Esophagus (tissue), 2 donors: Measurements from ENCODE around the gene C16orf78. TPM values are rescaled to one million over a fixed set of nuclear protein-coding genes. Genes with fewer than 3 reads are reported as not detected.

Experiments used
- H3K27ac ChIP-seq, 2 donors: one replicate each; pipeline ENCODE4 v1.5.1; 2013; ENCODE audit warnings: low read depth in 2 of 2, mild to moderate bottlenecking in 2 of 2, inconsistent platforms in 1 of 2, low read length in 1 of 2, moderate library complexity in 1 of 2
- H3K27me3 ChIP-seq, 2 donors: one replicate each; pipeline ENCODE4 v1.6.1; 2013; ENCODE audit warnings: low read length in 2 of 2, control low read depth in 1 of 2, mild to moderate bottlenecking in 1 of 2; ENCODE audit not compliant: insufficient read depth in 2 of 2, control insufficient read depth in 1 of 2
- H3K36me3 ChIP-seq, 2 donors: one replicate each; pipeline ENCODE4 v1.6.1; 2013; ENCODE audit warnings: low read length in 1 of 2; ENCODE audit not compliant: control insufficient read depth in 2 of 2, insufficient read depth in 2 of 2
- H3K4me1 ChIP-seq, 2 donors: one replicate each; pipeline ENCODE4 v1.6.1; 2013; ENCODE audit warnings: low read length in 1 of 2; ENCODE audit not compliant: control insufficient read depth in 2 of 2, insufficient read depth in 2 of 2
- H3K4me3 ChIP-seq, 2 donors: one replicate each; pipeline ENCODE4 v1.5.1; 2013; ENCODE audit warnings: low read length in 2 of 2, mild to moderate bottlenecking in 2 of 2, low read depth in 1 of 2, moderate library complexity in 1 of 2
- H3K9me3 ChIP-seq, 2 donors: one replicate each; pipeline ENCODE4 v1.6.1; 2013; ENCODE audit warnings: mild to moderate bottlenecking in 2 of 2, low read depth in 1 of 2, low read length in 1 of 2, moderate library complexity in 1 of 2; ENCODE audit not compliant: control insufficient read depth in 2 of 2, insufficient read depth in 1 of 2
- WGBS, 2 donors: extraction: QIAGEN DNeasy Blood & Tissue Kit; methylation state at CpG; one replicate each; pipeline ENCODE4 v1.1.7; 2013; 5-methylcytosine and 5-hydroxymethylcytosine counted together
- polyA plus RNA-seq, 2 donors: library from polyadenylated mRNA; stranded (reverse); fragments of 200-250 nt; gene quantifications; one replicate each; pipeline ENCODE4 v1.2.3, GENCODE V29; 2013
- donor health status: healthy with polysubstance abuse.
- donor health status: Bipolar disorder and iron deficiency.

Gene C16orf78
- polyA plus RNA-seq, 2 donors, result not detected

DNA sequence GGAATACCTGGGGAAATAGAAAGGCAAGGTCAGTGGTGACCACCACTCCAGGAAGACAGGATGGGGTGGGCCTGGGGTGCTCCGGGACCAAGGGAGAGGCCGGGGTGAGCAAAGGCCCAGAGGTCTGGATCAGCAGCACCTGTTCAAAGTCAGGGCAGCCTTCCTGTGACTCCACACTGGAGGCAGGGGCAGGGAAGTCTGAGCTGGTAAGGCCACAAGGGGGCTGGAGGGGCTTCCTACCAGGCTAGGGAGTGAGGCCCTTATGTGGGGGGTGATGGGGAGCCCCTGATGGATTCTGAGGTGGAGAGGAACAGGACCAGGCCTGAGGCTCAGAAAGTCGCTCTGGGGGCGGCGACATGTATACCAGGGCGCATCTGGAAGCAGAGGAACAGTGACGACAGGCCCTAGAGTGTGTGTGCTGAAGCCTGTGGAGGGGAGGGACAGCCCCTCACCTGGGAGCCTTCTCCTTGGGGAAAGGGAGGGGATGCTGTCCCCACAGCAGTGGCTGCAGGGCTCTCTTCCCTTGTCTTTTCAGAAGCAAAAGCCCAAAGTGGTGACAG lies 3.7 kb downstream of the C16orf78 start:
- Histone ChIP-seq H3K9me3 (no peaks in the 10 kb centered on the region), H3K4me3 (no peak overlapping the region), H3K36me3 (no peaks in the 10 kb centered on the region), H3K27ac (no peak overlapping the region), H3K4me1 (no peaks in the 10 kb centered on the region), H3K27me3 (no peaks in the 10 kb centered on the region)
- 89% methylated on average over 7 of the region's 7 CpGs for WGBS, 2 donors

DNA sequence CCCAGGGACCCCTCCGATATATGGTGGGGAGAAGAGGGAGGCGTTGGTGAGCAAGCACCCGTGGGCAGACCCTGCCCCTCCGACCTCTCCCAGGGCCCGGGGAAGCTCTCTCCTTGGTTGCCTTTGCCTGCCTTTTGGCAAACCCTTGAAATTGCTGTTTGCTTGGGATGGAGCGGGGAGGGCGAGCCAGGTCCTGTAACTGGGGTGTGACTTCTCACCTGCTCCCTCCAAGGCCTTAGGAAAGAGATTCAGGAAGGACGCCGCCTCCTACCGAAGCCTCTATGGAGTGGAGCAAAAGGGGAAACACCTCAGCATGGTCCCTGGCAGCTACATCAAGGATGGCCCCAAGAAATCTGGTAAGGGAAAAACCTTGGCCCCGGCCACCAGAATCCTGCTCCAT lies 4.6 kb downstream of the C16orf78 start:
- Histone ChIP-seq H3K27me3 (no peaks in the 10 kb centered on the region), H3K27ac (no peak overlapping the region), H3K4me1 (no peaks in the 10 kb centered on the region), H3K36me3 (no peaks in the 10 kb centered on the region), H3K9me3 (no peaks in the 10 kb centered on the region), H3K4me3 (no peak overlapping the region)
- WGBS, 2 donors, result 57 to 58% methylated on average over 11 of the region's 11 CpGs

DNA sequence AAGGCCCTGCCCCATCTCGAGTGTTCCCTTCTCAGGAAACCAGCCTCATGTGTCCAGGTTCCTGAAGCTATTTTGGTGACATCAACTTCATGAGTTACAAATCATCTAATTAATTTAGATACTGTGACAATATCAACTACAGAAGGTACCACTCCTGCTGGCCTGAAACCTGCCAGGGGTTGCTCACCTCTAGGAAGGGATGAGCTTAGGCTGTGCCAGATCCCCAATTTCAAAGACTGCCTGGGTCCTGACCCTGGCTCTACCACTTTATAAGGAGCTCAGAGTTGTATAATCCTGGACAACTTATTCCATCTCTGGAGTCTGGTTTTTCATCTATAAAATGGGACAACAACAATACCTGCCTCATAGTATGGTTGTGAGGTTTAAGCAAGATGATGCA lies 5.2 kb downstream of the C16orf78 start:
- no peaks in the 10 kb centered on the region for H3K27me3 ChIP-seq
- 63 to 64% methylated on average over 1 of the region's 1 CpG for WGBS, 2 donors
- no peaks in the 10 kb centered on the region for H3K4me1 ChIP-seq
- H3K9me3 ChIP-seq, result no peaks in the 10 kb centered on the region
- no peak overlapping the region for H3K27ac ChIP-seq
- H3K4me3 ChIP-seq, result no peak overlapping the region
- H3K36me3 ChIP-seq, result no peaks in the 10 kb centered on the region

DNA sequence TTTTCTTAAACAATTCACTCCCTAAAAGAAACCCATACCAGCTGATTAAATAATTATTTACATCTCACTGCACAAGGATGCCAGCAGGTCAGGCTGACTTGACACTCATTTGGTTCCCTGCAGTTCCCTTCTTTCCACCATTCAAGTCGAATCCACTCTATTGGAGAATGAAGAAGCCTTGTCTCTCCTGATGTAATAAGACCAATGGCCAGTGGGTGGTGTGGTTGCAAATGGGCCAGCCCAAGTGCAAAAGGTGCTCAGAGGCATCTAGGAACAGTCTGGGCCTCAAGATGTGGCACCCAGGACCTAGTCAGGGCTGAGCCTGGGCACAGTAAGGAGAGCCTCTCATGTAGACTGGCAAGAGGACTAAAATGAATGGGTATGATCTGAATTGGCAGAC lies 9.3 kb downstream of the C16orf78 start:
- H3K9me3 ChIP-seq, result no peaks in the 10 kb centered on the region
- H3K36me3 ChIP-seq, result no peaks in the 10 kb centered on the region
- 35 to 40% methylated on average over 1 of the region's 1 CpG for WGBS, 2 donors
- H3K4me1 ChIP-seq, result no peaks in the 10 kb centered on the region
- no peak overlapping the region for H3K27ac ChIP-seq
- no peak overlapping the region for H3K4me3 ChIP-seq
- H3K27me3 ChIP-seq, result no peaks in the 10 kb centered on the region

DNA sequence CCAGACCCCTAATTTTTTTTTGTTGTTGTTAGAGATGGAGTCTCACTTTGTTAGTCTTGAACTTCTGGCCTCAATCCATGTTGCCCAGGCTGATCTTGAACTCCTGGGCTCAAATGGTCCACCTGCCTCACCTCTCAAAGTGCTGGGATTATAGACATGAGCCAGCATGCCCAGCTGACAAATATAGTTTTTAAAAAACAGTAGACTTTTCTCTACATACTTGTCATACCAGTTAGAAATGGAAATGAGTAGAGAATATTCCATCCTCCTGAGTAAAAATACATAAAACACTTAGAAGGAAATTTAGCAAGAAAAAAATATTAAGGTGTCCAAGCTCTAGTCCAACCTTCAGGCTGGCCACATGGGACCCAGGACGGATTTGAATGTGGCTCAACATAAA lies 21.4 kb downstream of the C16orf78 start:
- Histone ChIP-seq H3K36me3 (no peaks in the 10 kb centered on the region), H3K4me1 (no peaks in the 10 kb centered on the region), H3K9me3 (no peaks in the 10 kb centered on the region), H3K27ac (no peak overlapping the region), H3K4me3 (no peak overlapping the region), H3K27me3 (no peaks in the 10 kb centered on the region)
- 51 to 62% methylated on average over 1 of the region's 1 CpG for WGBS, 2 donors

DNA sequence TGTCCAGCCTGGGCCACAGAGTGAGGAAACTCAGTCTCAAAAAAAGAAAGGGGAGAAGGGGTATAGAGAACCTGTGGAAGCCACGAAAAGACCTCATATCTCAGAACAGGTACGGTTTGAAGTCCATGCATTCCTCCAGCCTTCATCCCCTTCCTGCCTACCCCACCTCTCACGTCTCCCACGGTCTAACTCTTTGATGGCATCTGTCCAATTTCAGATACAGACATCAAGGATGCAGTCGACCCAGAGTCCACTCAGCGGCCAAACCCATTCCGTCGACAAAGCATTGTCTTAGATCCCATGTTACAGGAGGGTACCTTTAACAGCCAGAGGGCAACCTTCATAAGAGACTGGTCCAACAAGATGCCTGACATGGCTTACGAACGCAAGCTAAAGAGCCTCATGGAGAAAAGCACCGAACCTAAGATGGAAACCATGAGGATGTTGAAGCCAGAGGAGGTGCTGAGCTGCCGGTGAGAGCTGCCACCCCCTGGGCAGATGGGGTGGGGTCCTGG lies 22.7 kb downstream of the C16orf78 start:
- Histone ChIP-seq H3K4me1 (no peaks in the 10 kb centered on the region), H3K27me3 (no peaks in the 10 kb centered on the region), H3K27ac (no peak overlapping the region), H3K4me3 (no peak overlapping the region), H3K9me3 (no peaks in the 10 kb centered on the region), H3K36me3 (no peaks in the 10 kb centered on the region)
- 81 to 83% methylated on average over 12 of the region's 12 CpGs for WGBS, 2 donors

DNA sequence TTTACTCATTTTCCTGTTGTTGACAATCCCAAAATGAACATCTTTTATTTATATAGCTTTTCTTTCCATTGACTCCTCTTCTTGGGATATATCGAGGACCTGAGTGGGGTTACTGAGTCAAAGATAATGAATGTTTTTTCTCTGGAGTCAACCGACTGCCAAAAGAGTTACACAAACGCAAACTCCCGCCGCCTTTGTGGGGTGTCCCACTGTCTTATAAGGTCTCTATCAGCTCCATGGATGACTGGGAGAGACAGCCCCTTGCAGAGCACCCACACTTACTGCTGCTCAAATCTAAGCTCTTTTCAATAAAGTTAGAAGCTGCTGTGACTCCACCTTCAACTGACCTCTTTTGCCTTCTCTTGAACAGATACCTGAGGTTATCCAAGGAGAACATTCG lies 25.2 kb downstream of the C16orf78 start:
- peaks cover 0 to 3% of the 10 kb centered on the region in 2 donors for H3K9me3 ChIP-seq
- H3K27me3 ChIP-seq, result no peaks in the 10 kb centered on the region
- no peak overlapping the region for H3K4me3 ChIP-seq
- no peaks in the 10 kb centered on the region for H3K36me3 ChIP-seq
- no peak overlapping the region for H3K27ac ChIP-seq
- H3K4me1 ChIP-seq, result no peaks in the 10 kb centered on the region
- 88 to 90% methylated on average over 6 of the region's 6 CpGs for WGBS, 2 donors

DNA sequence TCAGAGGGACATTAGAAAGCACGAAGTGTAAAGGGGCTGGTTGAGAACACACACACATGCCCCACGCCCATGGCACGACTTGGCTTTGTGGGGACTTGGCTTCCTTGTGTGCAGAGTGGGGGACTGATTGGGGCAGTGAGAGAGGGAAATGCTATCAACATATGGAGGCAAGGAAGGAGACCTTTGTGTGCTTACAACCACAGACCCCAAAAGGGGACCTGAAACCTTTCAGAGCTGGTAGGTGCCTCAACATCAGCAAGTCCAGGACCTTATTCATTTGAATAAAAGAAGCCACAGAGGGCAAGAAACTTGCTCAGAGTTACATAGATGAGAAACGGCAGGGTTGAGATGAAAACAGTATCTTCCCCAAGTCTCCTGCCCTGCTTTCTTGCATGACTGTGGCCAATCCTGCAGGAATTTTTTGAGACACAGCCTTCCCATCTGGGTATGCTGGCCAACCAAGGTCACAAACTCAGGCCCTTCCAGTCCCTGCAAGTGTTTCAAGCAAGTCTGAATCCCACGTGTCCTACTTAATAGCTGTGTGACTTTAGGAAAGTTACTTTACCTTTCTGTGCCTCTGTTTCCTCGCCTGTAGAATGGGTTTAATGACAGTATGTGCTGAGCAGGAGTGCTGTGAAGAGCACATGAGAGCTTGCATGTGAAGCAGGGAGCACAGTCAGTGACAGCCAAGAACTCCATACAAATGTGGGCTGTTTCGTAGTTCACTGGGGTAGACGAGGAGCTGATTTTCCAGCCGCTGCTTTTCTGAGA lies 26.2 kb downstream of the C16orf78 start:
- no peaks in the 10 kb centered on the region for H3K36me3 ChIP-seq
- no peaks in the 10 kb centered on the region for H3K27me3 ChIP-seq
- no peak overlapping the region for H3K27ac ChIP-seq
- H3K4me1 ChIP-seq, result no peaks in the 10 kb centered on the region
- H3K9me3 ChIP-seq, result peaks cover 0 to 3% of the 10 kb centered on the region in 2 donors
- 75 to 76% methylated on average over 9 of the region's 9 CpGs for WGBS, 2 donors
- H3K4me3 ChIP-seq, result no peak overlapping the region

DNA sequence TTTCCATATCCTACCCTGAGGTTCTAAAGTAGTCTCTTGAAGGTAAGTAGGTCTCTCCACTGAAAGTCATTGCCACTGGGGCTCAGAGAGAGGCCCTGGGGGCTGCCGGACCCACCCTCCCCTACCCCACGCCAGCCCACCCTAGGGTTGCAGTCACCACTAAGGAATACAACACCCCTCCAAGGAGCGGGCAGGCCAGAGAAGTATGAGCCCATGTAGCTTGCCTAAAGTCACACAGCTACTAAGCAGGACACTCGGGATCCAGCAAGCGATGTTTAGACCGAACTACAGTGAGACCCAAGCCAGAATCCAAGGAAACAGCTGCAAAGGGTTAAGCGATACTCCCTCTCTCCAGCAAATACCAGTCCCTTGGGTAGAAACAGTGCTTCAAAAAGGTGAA lies 27.0 kb downstream of the C16orf78 start:
- Histone ChIP-seq H3K27ac (no peak overlapping the region), H3K4me3 (no peak overlapping the region), H3K36me3 (no peaks in the 10 kb centered on the region), H3K9me3 (peaks cover 0 to 3% of the 10 kb centered on the region in 2 donors), H3K4me1 (no peaks in the 10 kb centered on the region), H3K27me3 (no peaks in the 10 kb centered on the region)
- 87 to 93% methylated on average over 7 of the region's 7 CpGs for WGBS, 2 donors

DNA sequence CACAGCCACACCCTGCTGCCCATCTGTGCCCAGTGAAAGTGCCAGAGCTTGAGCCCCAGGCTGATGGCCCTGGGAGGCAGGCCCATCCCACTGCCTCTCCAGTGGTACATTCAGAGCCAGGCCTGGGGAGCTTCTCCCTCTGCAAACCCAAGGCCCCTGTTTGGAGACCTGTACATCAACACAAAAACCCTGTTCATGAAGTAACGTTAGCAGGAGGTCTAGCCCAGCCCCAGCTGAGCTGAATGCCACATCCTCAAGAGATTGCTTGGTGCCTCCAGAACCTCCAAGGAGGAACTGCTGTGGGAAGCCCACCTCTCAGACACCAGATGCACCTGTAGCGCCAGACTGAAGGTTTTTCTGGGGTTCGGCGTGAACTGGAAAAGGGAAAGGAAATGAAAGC lies 31.5 kb downstream of the C16orf78 start:
- no peaks in the 10 kb centered on the region for H3K36me3 ChIP-seq
- H3K9me3 ChIP-seq, result peaks cover 0 to 3% of the 10 kb centered on the region in 2 donors
- no peak overlapping the region for H3K4me3 ChIP-seq
- WGBS, 2 donors, result 78 to 84% methylated on average over 4 of the region's 4 CpGs
- no peaks in the 10 kb centered on the region for H3K4me1 ChIP-seq
- H3K27ac ChIP-seq, result no peak overlapping the region
- H3K27me3 ChIP-seq, result no peaks in the 10 kb centered on the region
